G401.6 (cell line): ENCODE measurements around the gene GRM6.

Experiments used
- FAIRE-seq: peaks from 2 replicates; lab custom pipeline; 2012; peaks lifted over from hg19 to GRCh38; lab: Jason Lieb, UNC

Gene GRM6

GRCh38 chr5:178994580-178995340 lies at the start of gene GRM6:
TSS of gene GRM6 (minus strand) at chr5:178995320. CDS start at chr5:178994944, 376 bp downstream.
- no peak for FAIRE-seq

DNA sequence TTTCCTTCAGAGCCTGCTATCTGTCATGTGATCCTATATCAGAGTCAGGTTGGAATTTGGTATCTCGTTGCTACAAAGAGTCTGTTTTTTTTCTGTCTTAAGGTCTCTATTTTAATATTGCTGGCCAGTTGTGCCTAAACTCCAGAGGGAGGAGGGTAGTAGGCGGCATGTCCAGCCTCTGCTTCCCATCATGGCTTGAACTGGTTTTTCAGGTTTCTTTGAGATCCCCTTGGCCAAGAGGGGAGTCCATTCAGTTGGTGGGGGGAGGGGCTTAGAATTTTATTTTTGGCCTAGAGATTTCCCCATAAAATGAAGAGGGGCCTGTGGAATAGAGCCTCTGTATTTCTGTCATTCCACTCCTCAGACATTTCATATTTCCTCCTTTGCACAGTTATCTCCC lies 49.6 kb upstream of the GRM6 start:
- no peak for FAIRE-seq

DNA sequence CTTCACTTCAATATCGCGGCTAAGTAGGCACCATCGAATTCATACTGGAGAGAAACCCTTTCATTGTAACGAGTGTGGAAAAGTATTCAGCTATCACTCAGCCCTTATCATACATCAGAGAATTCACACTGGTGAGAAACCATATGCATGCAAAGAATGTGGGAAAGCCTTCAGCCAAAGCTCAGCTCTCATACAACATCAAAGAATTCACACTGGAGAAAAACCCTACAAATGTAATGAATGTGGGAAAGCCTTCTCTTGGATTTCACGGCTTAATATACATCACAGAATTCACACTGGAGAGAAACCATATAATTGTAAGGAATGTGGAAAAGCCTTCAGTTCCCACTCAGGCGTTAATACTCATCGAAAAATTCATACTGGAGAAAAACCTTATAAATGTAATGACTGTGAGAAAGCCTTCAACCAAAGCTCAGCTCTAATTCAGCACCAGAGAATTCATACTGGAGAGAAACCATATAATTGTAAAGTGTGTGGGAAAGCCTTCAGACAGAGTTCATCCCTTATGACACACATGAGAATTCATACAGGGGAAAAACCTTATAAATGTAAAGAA lies 38.0 kb upstream of the GRM6 start:
- no peak for FAIRE-seq

GRCh38 chr5:179023528-179024189 lies 28.5 kb upstream of the GRM6 start, which contains the start of gene ZNF879:
TSS of gene ZNF879 (plus strand) at chr5:179023804. CDS start at chr5:179025005, 1,201 bp downstream.
- FAIRE-seq = no peak

- FAIRE-seq = no peak
These were observed 13.5 kb upstream of the GRM6 start for GRCh38 chr5:179008667-179009066.

DNA sequence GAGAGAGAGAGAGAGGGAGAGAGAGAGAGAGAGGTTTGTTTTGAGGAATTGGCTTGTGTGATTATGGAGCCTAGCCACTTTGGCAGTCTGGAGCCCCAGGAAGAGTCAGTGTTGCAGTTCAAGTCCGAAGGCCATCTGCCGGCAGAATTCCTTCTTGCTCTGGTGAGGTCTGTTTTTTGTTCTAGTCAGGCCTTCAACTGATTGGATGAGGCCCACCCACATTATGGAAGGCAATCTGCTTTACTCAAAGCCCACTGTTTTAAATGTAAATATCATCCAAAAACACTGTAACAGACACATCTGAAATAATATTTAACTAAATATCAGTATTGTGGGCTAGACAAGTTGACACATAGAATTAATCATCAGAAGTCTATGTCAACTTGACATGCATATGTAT lies 11.4 kb upstream of the GRM6 start:
- FAIRE-seq = no peak

DNA sequence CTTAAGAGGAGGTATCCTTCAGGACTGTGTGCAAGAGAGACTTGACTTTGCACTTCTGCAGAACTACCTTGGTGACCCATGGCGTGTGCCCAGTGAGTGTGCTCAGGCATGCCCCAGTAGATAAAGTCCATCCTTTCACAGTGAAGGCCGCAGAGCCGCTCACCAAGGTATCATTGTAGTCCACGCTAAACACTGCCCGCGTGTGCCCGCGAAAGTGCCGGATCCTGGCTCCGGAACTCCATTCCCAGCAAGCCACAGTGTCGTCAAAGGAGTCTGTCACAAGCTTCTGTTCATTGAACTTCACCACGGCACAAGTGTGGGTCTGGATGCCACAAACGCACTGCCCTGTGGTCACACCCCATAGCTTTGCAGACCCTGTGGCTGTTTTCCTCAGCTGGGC lies 3.3 kb upstream of the GRM6 start:
- FAIRE-seq = no peak

DNA sequence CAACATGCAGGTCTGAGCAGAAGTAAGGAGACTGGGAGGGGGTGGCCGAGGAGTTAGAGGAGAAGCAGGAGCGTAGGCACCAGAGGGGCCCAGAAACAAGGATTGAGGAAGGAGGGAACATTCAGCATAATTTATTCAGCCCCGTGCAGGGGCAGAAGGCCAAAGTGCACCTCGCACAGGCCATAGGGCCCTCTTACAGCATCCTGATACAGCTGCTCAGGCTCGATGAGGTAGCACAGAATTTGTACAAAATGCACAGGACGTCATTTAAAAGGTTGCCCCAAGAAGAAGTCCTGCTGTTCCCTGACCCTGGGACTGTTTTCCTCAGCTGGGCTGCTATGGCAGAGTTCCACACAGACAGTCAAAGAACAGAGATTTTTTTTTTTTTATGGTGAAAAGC lies 2.1 kb upstream of the GRM6 start:
- FAIRE-seq = no peak

DNA sequence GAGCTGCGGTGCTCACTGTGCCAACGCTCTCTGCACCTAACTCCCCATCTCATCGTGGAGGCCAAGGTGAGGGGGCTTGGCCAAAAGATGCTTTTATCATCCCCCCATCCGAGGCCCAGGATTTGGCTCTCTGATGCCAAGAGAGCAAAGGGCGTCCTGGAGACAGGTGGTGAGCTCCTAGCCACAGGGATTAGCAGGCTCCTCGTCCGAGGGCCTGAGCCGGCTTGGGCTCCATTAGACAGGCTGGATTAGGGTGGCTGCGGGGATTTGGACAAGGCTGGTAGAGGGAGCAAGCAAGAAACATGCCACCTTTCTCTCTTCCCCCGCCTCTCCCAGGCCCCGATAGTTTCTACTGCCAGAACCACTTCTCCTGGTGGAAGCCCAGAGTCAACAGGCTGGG lies 1.0 kb upstream of the GRM6 start:
- FAIRE-seq = no peak

DNA sequence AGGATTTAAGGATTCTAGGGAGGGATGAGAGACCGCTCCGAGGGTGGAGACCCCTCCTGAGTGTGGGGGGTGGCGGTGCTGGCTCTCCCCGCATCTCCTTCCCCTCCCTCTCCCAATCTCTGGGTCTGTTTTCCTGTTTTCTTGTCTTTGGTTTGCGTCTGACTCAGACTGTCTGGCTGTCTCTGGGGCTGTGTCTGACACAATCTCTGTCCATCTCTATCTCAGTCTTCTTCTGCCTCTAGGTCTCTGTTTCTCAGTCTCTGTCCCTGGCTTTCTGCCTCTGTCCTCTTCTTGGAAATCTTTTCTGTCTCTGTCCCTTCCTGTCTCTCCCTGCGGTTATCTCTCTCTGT lies 196 bp upstream of the GRM6 start:
- FAIRE-seq = no peak

GRCh38 chr5:178993955-178994579 lies 1.1 kb downstream of the GRM6 start:
- FAIRE-seq = no peak

GRCh38 chr5:178993236-178993765 lies 1.8 kb downstream of the GRM6 start:
- FAIRE-seq = no peak

GRCh38 chr5:178992291-178992895 lies 2.7 kb downstream of the GRM6 start:
- FAIRE-seq = no peak

DNA sequence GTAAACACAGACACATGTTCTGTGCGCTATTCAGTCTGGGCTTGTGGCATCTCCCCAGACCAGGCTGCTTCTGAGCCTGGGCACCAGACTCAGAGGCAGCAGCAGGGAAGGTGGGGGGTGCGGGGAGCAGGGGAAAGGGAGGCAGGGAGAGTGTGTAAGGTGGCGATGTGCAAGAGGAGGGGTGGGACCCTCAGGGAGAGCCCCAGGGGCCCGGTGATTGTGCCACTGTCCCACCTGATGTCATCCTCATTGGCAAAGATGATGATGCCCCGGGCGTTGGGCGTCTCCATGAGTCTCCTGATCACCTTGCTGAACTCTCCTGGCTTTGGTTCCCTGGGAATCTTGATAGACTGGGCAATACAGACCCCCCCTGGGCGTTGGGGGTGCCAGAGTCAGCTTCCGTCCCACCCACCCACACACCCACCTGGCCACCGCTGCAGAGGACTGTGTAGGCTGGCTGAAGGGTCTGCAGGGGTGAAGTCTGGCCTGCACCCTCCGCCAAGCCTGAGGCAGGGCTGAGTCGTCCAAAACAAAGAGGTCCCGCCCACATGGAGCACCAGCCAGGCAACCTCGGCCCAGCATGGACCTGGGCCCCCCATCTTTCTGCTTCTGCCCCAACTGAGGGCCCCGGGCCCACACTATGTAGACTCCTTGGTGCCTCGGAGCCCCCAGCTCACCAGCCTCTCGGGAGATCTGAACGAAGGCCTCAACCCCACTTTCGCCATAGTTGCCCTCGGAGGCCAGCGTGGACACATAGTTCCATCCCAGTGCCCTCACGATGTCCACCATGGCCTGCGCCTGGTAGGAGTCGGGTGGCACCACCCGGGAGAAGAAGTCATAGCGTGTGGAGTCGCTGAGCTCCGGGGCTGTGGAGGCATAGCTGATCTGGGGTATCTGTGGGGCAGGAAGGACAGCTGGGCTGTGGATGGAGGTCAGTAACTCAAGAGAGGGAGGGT lies 3.7 kb downstream of the GRM6 start:
- FAIRE-seq = no peak

DNA sequence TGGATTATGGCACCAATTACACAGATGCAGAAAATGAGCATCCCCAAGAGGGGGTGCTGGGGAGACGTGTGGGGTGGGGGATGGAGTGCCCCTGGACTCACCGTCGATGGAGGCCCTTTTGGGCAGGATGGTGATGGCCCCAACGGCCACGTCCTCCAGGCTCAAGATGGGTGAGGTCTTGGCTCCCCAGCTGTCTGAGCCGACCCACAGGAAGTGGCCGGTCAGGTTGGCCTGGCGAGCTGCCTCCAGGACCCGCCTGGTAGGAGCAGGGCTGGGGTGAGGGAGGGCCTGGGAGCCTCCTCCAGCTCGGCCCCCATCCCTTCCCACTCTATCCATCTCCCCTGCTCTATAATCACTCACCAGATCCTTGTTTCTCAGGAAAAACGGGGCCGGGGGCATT lies 4.6 kb downstream of the GRM6 start:
- no peak for FAIRE-seq

GRCh38 chr5:178989311-178989710 lies 5.8 kb downstream of the GRM6 start:
- FAIRE-seq = no peak

GRCh38 chr5:178988436-178989220 lies 6.5 kb downstream of the GRM6 start:
- no peak for FAIRE-seq

GRCh38 chr5:178986326-178986960 lies 8.7 kb downstream of the GRM6 start:
- no peak for FAIRE-seq

DNA sequence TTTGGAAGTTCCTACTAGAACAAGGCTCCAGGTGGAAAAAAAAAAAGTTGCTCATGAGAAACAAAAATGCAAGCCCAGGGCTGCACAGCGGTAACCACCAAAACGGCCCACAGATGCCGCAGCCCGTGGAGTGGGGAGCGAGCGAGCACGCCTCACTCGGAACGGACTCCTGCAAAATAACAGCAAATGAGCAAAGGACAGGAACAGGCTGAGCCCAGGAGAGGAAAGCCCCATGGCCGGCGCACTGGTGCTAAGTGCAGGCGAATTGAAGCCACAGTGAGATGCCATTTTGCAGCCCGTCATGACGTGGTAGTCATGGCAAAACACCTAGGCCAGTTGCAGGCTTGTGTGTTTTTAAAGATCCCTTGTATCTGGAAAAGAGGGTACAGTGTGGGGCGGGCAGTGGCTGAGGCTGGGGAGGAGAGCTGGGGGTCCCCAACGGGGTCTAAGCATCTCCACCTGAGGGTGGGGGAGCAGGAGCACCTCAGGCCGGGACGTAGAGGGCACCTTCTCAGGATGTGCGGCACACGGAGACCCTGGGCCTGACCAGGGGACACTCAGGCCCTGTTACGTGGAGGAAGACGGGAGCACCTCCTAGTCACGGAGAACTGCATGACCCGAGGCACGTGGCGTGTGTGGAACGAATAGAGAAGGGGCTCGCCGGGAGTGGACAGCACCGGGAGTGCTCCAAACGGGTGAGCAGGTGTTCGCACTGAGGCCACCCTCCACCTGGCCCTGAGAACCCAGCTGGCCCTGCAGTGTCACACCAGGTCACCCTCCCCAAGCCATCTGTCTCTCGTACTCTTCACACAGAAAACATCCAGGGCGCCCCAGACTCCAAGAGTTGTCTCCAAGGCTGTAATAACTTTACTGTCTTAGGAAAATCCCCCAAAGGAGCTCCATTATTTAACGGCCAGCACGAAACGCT lies 10.7 kb downstream of the GRM6 start:
- no peak for FAIRE-seq
